ENCODE measurements around the gene FOXN4. TPM values are rescaled to one million over a fixed set of nuclear protein-coding genes. Genes with fewer than 3 reads are reported as not detected.

The FOXN4 gene
- polyA plus RNA-seq, 1 experiment, result not detected

GRCh38 chr12:109305547-109305946, 3.5 kb downstream of the FOXN4 start:
- no peak for TF ChIP-seq CTCF (IDR thresholded peaks at IDR 0.05; ENCODE audit: insufficient read depth, low read depth, low read length)
- ChIA-PET POLR2A (no interaction called here), CTCF (interaction anchor here (1.4 kb wide), 1 partner anchor 24 kb away, joined by 3 read pairs; no protein-coding TSS in a partner anchor)
- no peak for DNase-seq (ENCODE audit: low read depth)
- Histone ChIP-seq H3K36me3 (ENCODE audit: control insufficient read depth, insufficient read depth, low read length) (no peaks in the 10 kb centered on the region), H3K27me3 (ENCODE audit: control insufficient read depth, insufficient read depth, low read length) (peaks cover 35% of the 10 kb centered on the region), H3K4me3 (ENCODE audit: low read depth, low read length) (no peak overlapping the region)

GRCh38 chr12:109304485-109304884, 4.6 kb downstream of the FOXN4 start:
- no peaks in the 10 kb centered on the region for H3K36me3 ChIP-seq (ENCODE audit: control insufficient read depth, insufficient read depth, low read length)
- peaks cover 29% of the 10 kb centered on the region for H3K27me3 ChIP-seq (ENCODE audit: control insufficient read depth, insufficient read depth, low read length)
- POLR2A ChIA-PET, result no interaction called here
- CTCF ChIA-PET, result interaction anchor here (1.4 kb wide), 1 partner anchor 25 kb away, joined by 3 read pairs; no protein-coding TSS in a partner anchor
- no peak for DNase-seq (ENCODE audit: low read depth)
- no peak for TF ChIP-seq CTCF (IDR thresholded peaks at IDR 0.05; ENCODE audit: insufficient read depth, low read depth, low read length)
- H3K4me3 ChIP-seq (ENCODE audit: low read depth, low read length), result no peak overlapping the region

- no peak for DNase-seq (ENCODE audit: low read depth)
- CTCF ChIA-PET, result no interaction called here
- Histone ChIP-seq H3K4me3 (ENCODE audit: low read depth, low read length) (no peak overlapping the region), H3K27me3 (ENCODE audit: control insufficient read depth, insufficient read depth, low read length) (peaks cover 19% of the 10 kb centered on the region), H3K36me3 (ENCODE audit: control insufficient read depth, insufficient read depth, low read length) (no peaks in the 10 kb centered on the region)
- TF ChIP-seq CTCF (IDR thresholded peaks at IDR 0.05; ENCODE audit: insufficient read depth, low read depth, low read length), result no peak
- POLR2A ChIA-PET, result no interaction called here
Observed at GRCh38 chr12:109302770-109303169, 6.3 kb downstream of the FOXN4 start.

GRCh38 chr12:109302358-109302757, 6.7 kb downstream of the FOXN4 start:
- no peak for DNase-seq (ENCODE audit: low read depth)
- ChIA-PET CTCF (no interaction called here), POLR2A (no interaction called here)
- Histone ChIP-seq H3K36me3 (ENCODE audit: control insufficient read depth, insufficient read depth, low read length) (no peaks in the 10 kb centered on the region), H3K27me3 (ENCODE audit: control insufficient read depth, insufficient read depth, low read length) (peaks cover 16% of the 10 kb centered on the region), H3K4me3 (ENCODE audit: low read depth, low read length) (no peak overlapping the region)
- TF ChIP-seq CTCF (IDR thresholded peaks at IDR 0.05; ENCODE audit: insufficient read depth, low read depth, low read length), result no peak

GRCh38 chr12:109301643-109302168, 7.4 kb downstream of the FOXN4 start:
- ChIA-PET POLR2A (no interaction called here), CTCF (no interaction called here)

More at GRCh38 chr12:109301643-109302168, 7.4 kb downstream of the FOXN4 start:
- no peak for DNase-seq (ENCODE audit: low read depth)
- H3K36me3 ChIP-seq (ENCODE audit: control insufficient read depth, insufficient read depth, low read length), result no peaks in the 10 kb centered on the region
- no peak for TF ChIP-seq CTCF (IDR thresholded peaks at IDR 0.05; ENCODE audit: insufficient read depth, low read depth, low read length)
- H3K4me3 ChIP-seq (ENCODE audit: low read depth, low read length), result no peak overlapping the region
- peaks cover 9% of the 10 kb centered on the region for H3K27me3 ChIP-seq (ENCODE audit: control insufficient read depth, insufficient read depth, low read length)

Measured in BJ (cell line).